Stimulated activated CD8-positive, alpha-beta memory T cell treated with anti-CD3 and anti-CD28 coated beads, Interleukin-7, amount 100 ng/mL, for 24 hours (primary cell): ENCODE results near the gene LHFPL2.

Source experiments
- DNase-seq: peaks from one replicate; pipeline ENCODE4 v3.0.0-alpha.2; 2020; ENCODE audit warnings: low read depth

Gene LHFPL2

DNA sequence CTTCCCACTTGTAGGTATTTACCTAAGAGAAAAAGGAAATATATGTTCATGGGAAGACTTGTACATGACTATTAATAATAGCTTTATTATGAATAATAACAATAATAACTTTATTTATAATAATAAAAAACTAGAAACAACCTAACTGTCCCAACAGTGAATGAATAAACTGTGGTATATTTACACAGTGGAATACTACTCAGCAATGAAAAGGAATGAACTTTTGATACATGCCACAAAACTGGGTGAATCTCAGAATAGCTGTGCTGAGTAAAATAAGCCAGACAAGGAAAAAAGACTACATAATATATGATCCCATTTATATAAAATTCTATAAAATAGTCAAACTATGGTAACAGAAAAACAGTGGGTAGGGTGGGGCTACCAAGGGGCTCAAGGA is 199.5 kb downstream of the LHFPL2 start:
- no peak for DNase-seq

DNA sequence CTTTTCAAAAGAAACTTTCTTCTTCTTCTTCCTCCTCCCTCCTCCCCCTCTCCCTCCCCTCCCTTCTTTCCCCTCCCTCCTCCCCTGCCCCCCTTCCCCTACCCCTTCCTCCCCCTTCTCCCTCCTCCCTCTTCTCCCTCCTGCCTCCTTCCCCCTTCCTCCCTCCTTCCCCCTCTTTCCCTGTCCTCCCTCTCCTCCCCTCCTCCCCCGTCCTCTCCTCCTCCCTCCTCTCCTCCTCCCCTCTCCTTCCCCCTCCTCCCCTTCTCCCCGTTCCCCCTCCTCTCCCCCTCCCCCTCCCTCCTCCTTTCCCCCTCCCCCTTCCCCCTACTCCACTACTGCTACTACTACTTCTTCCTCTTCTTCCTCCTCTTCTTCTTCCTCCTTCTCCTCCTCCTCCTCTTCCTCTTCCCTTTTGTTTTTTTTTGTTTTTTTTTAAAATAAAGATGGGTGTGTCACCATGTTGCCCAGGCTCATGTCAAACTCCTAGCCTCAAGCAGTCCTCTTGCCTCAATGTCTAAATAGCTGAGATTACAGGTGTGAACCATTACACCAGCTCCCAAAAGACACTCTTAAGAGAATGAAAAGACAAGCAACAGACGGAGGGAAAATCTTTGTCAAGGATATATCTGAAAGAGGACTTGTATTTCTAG is 200.7 kb downstream of the LHFPL2 start:
- no peak for DNase-seq
